Measurements from ENCODE around the gene PCA3. TPM values are rescaled to one million over a fixed set of nuclear protein-coding genes. Genes with fewer than 3 reads are reported as not detected.

PCA3 gene
- not detected for total RNA-seq

DNA sequence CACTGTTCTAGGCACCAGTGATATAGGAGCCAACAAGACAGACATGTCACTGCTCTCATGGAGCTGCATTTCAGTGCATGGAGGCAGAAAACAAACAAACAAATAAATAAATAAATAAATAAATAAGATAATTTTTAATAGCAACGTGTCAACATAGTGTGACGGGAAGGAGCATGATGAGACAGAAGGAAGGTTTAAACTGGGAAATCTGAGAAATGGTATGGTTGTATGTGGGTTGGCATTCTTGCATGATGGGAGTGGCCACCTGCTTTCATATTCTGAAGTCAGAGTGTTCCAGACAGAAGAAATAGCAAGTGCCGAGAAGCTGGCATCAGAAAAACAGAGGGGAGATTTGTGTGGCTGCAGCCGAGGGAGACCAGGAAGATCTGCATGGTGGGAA lies at the start of gene PCA3:
Gene PCA3 (plus strand): TSS at position 301 of the 400 bp plus-strand sequence.
- Mint-ChIP-seq H3K27me3 (no peaks in the 10 kb centered on the region), H3K9me3 (no peaks in the 10 kb centered on the region), H3K4me3 (no peak within 1 kb of the TSS), H3K27ac (no peak within 1 kb of the TSS), H3K36me3 (no peaks in the 10 kb centered on the region), H3K4me1 (no peaks in the 10 kb centered on the region)
- DNase-seq: no peak

DNA sequence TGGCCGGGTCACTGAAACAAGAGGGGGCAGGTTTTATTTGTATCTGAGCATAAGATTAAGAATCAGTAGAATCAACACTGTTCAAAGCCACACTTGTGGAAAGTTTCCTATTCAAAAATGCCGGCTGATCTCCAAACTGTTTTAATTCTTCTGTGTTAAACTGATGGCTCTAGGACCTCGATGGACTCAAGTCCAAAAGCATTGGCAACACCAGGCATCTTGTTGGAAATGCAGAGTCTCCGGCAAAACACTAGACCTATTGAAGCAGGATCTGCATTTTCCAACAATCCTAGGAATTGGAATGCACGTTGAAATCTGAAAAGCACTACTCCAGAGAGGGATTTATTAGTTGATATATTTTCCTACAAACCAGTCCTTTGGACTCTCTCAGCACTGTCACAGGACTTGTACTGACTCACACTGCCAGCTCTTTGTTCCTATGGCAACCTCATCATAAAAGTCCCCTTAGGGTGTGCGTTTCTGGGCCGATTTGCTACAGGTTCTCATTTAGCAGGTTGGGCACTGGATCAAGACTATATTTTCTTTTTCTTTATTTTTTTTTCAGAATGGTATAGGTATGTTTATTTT lies 48.1 kb upstream of the PCA3 start:
- Mint-ChIP-seq H3K4me1 (no peaks in the 10 kb centered on the region), H3K27me3 (peaks cover 20% of the 10 kb centered on the region), H3K9me3 (no peaks in the 10 kb centered on the region), H3K27ac (no peak overlapping the region), H3K4me3 (no peak overlapping the region), H3K36me3 (no peaks in the 10 kb centered on the region)
- DNase-seq: no peak

DNA sequence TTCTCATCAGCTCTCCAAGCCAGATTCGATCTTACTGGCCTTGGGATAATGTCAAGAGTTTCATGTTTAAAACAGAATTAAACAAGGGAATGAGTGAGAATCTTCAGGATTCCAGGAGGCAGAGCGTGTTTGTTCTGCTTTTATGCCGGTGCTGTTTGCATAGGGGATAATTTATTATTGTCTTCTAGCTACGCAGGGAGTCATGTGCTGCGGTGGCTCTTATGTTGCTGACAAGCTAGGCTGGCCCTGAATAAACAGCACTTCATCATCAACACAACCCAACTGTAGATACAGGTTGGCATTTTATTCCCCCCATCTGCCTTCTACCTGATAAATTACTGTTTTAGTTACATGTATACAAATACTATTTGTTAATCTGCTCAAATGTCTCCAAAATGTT lies 47.1 kb upstream of the PCA3 start:
- no peak overlapping the region for H3K4me3 Mint-ChIP-seq
- H3K27me3 Mint-ChIP-seq: peaks cover 10% of the 10 kb centered on the region
- H3K9me3 Mint-ChIP-seq: no peaks in the 10 kb centered on the region
- no peaks in the 10 kb centered on the region for H3K36me3 Mint-ChIP-seq
- H3K4me1 Mint-ChIP-seq: no peaks in the 10 kb centered on the region
- H3K27ac Mint-ChIP-seq: no peak overlapping the region
- DNase-seq: no peak

DNA sequence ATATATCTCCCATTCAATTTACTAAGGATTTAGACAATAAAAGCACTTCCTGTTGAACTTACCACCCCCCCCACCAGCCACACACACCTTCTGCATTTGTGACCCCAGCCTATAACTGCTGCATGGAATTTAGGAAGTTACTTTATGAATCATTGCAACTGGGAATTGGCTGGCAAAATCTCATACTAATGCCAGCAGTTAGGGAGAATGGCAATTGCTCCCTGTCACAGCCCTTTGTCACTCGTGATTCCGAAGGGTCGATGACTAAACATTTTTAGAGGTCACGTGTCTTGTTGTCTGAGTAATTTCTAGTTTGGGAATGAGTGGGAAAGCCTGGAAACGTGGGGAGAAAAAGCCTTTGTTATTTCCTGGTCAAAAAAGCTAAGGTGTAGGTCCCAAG lies 46.6 kb upstream of the PCA3 start:
- peaks cover 10% of the 10 kb centered on the region for H3K27me3 Mint-ChIP-seq
- H3K27ac Mint-ChIP-seq: no peak overlapping the region
- H3K36me3 Mint-ChIP-seq: no peaks in the 10 kb centered on the region
- no peak overlapping the region for H3K4me3 Mint-ChIP-seq
- no peak for DNase-seq
- H3K9me3 Mint-ChIP-seq: no peaks in the 10 kb centered on the region
- no peaks in the 10 kb centered on the region for H3K4me1 Mint-ChIP-seq

DNA sequence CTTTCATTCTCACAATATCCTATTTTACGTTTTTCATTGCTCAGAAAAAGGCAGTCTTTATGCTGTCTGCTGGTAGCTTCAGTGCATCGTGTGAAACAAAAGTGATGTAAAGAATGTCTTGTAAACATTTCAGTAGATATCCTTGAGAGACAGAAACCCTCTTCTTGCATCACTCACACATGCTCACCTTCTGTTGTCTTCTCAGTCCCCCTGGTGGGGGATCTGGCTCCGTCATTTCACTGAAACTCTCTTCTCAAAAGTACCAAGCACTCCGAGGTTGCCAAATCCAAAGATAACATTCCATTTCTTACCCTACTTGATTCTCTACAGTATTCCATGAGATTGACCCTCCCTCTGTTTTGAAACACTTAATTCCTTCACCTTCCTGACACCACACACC lies 46.1 kb upstream of the PCA3 start:
- Mint-ChIP-seq H3K4me3 (no peak overlapping the region), H3K9me3 (no peaks in the 10 kb centered on the region), H3K27me3 (peaks cover 11% of the 10 kb centered on the region), H3K27ac (no peak overlapping the region), H3K36me3 (no peaks in the 10 kb centered on the region), H3K4me1 (no peaks in the 10 kb centered on the region)
- DNase-seq: no peak

DNA sequence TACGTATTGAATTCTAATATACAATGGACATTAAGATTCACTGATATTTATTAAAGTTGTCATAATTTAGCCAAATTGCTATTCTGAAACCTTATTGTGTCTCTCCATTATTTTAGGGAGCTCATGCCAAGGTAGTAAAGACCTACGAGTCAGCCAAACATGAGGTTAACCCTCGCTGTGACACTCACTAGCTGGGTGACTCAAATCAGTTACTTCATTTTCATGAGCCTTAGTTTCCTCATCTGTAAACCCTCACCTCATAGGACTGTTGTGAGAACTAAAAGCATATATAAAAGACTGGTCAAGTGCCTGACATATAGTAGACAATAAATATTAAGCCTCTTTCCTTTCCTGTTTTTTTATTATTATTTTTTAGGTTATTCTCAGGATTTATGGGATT lies 44.0 kb upstream of the PCA3 start:
- no peak for DNase-seq
- Mint-ChIP-seq H3K9me3 (no peaks in the 10 kb centered on the region), H3K27ac (no peak overlapping the region), H3K27me3 (peaks cover 22% of the 10 kb centered on the region), H3K36me3 (no peaks in the 10 kb centered on the region), H3K4me3 (no peak overlapping the region), H3K4me1 (no peaks in the 10 kb centered on the region)

DNA sequence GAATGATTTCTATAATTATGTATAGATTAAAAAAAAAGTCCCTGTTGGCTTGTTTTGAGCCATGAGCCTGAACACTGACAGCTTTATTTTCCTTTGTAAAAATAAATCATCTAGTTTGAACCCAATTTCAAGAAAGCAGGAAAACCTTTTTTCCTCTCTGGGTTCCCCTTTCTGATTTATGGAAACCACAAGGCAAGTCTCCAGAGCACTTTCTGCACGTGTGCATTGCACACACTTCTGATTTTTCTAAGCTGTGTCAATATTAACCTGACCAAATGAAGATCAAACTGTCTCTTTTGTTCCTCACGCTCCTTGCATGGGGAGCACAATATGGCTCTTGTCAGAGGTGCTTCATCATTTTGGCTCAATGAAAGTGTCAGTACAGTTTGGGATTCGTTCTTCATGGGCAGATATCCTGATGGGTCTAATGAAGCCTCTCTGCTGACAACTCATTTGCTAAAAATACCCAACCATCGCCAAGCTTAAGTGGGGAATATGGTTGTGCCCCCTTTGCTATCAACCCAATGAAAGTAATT lies 39.2 kb upstream of the PCA3 start:
- peaks cover 21% of the 10 kb centered on the region for H3K27me3 Mint-ChIP-seq

DNA sequence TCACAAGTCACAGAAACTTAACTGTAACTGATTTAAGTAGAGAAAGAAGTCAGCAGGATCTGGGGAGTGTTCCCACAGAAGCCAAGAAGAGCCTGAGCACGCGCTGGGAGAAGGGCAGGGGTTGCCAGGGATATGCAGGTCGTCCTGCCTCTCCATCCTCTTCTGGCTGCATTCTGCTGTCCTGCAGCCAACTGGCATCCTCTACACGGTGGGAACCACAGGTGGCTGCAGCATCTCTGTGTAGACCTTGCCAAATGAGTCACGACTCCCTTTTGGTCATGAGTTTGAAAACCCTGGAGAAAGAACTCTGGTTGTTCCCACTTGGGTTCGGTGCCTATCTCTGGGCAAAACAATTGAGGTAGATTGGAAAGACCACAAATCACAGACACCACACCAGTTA lies 38.4 kb upstream of the PCA3 start:
- H3K4me1 Mint-ChIP-seq: no peaks in the 10 kb centered on the region
- H3K27ac Mint-ChIP-seq: no peak overlapping the region
- peaks cover 21% of the 10 kb centered on the region for H3K27me3 Mint-ChIP-seq
- no peaks in the 10 kb centered on the region for H3K36me3 Mint-ChIP-seq
- H3K9me3 Mint-ChIP-seq: no peaks in the 10 kb centered on the region
- DNase-seq: no peak
- H3K4me3 Mint-ChIP-seq: no peak overlapping the region

More for the DNA sequence above, 39.2 kb upstream of the PCA3 start:
- Mint-ChIP-seq H3K4me1 (no peaks in the 10 kb centered on the region), H3K4me3 (no peak overlapping the region), H3K36me3 (no peaks in the 10 kb centered on the region), H3K27ac (no peak overlapping the region), H3K9me3 (no peaks in the 10 kb centered on the region)
- no peak for DNase-seq

DNA sequence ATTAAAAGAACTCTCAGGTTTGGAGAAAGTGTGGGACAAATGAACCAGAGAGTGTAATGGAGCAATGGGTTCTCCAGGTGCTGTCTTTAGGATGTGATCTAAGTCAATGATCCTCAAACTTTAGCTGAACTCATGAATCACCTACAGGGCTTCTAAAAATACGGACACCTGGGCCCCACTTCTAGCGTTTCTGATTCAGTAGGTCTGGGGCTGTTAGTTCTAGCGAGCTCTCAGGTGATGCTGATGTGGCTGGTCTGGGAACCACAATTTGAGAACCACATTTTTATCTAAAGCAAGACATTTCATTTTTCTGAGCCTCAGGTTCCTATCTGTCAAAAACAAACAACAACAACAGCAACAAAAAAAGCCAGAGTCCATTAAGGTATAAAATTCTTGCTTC lies 35.1 kb upstream of the PCA3 start:
- Mint-ChIP-seq H3K27ac (no peak overlapping the region), H3K9me3 (no peaks in the 10 kb centered on the region), H3K27me3 (peaks cover 13% of the 10 kb centered on the region), H3K4me1 (no peaks in the 10 kb centered on the region), H3K4me3 (no peak overlapping the region), H3K36me3 (no peaks in the 10 kb centered on the region)
- no peak for DNase-seq

DNA sequence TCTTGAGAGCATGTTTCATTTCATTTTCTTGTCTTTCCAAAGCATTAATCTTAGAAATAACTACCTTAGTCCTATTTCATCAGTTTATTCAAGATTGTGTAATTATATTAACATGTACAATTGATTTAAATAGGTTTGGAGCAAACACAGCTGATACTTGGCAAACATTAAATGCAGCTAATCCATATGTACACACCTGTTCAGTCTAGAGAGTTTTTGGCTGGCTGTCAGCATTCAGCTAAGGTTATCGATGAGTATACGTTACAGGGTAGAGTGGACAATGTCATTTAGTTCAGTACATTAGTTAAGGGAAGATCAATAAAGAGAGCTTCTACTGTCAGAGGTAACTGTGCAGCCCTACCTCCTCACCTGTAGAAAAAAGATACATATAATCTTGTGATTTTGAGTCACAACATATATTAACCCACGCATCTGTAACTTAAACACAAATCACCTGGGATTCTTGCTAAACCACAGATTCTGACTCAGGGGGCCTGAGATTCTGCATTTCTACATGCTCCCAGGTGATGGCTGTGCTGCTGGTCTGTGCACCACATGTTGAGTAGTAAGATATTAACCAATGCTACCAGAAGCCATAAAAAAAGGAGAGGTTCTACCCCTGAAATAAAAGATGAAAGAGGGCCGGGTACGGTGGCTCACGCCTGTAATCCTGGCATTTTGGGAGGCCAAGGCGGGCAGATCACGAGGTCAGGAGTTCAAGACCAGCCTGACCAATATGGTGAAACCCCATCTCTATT lies 34.1 kb upstream of the PCA3 start:
- Mint-ChIP-seq H3K27me3 (peaks cover 12% of the 10 kb centered on the region), H3K4me3 (no peak overlapping the region), H3K27ac (no peak overlapping the region), H3K36me3 (no peaks in the 10 kb centered on the region), H3K4me1 (no peaks in the 10 kb centered on the region), H3K9me3 (no peaks in the 10 kb centered on the region)
- DNase-seq: no peak

DNA sequence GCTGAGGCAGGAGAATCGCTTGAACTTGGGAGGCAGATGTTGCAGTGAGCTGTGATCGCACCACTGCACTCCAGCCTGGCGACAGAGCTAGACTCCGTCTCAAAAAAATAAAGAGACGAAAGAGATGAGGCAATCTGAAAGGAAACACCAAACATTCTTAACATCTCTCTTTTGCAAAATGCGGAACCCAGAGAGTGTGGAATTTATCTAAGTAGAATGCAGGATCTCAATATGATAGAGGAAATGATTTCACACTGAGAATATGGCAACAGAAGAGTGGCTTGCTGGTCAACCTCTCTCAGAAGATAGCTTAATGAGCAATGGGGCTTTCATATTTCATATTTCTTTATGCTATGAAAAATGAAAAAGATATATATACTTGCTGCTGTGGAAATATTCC lies 33.4 kb upstream of the PCA3 start:
- Mint-ChIP-seq H3K27me3 (peaks cover 7% of the 10 kb centered on the region), H3K4me3 (no peak overlapping the region), H3K9me3 (no peaks in the 10 kb centered on the region), H3K27ac (no peak overlapping the region), H3K4me1 (no peaks in the 10 kb centered on the region), H3K36me3 (no peaks in the 10 kb centered on the region)
- no peak for DNase-seq

DNA sequence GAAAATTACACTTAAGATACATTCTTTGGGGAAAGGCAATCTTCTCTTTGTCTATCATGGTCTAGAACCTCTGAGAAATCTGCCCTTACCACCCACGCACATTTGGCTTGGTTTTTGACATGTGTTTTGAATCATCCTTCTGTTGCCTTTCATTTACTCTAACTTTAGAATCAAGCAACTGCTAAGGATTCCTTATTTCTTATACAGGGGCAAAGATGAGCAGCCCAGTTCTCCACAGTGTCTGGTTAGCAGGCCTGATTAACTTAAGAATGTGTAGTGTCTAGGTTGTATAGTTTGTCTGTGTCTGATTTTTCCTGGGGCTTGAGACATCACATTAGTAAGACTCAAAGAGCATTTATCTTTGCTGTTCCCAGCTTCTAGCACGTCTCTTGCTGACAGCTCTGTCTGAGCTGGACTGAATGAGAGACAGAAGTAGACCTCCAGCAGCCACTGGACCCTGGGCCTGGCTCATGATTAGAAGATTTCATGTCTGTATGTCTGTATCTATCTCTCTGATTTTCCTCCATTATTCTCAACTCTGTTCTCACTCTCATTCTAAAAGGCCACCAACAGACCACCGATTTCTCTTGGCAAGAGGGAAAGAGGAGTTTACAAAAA lies 31.8 kb upstream of the PCA3 start:
- no peaks in the 10 kb centered on the region for H3K9me3 Mint-ChIP-seq
- no peaks in the 10 kb centered on the region for H3K36me3 Mint-ChIP-seq
- no peak for DNase-seq
- no peak overlapping the region for H3K27ac Mint-ChIP-seq
- peaks cover 3% of the 10 kb centered on the region for H3K27me3 Mint-ChIP-seq
- no peak overlapping the region for H3K4me3 Mint-ChIP-seq
- H3K4me1 Mint-ChIP-seq: no peaks in the 10 kb centered on the region

DNA sequence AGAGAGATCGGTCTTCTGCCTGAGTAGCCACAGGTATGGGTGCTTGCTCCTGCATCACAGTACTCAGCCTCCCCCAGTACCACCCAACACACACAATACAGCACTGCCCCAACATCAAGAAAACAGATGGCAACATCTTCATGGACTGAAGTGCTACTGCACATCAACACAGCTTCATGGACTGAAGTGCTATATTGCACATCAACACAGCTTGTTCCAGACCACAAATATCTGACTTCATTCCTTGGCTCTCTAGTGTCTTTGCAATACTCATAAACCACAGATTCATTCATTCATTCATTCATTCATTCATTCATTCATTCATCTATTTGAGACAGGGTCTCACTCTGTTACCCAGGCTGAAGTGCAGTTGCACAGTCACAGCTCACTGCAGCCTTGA lies 31.1 kb upstream of the PCA3 start:
- H3K4me1 Mint-ChIP-seq: no peaks in the 10 kb centered on the region
- H3K4me3 Mint-ChIP-seq: no peak overlapping the region
- H3K9me3 Mint-ChIP-seq: no peaks in the 10 kb centered on the region
- DNase-seq: no peak
- H3K36me3 Mint-ChIP-seq: no peaks in the 10 kb centered on the region
- peaks cover 3% of the 10 kb centered on the region for H3K27me3 Mint-ChIP-seq
- H3K27ac Mint-ChIP-seq: no peak overlapping the region

DNA sequence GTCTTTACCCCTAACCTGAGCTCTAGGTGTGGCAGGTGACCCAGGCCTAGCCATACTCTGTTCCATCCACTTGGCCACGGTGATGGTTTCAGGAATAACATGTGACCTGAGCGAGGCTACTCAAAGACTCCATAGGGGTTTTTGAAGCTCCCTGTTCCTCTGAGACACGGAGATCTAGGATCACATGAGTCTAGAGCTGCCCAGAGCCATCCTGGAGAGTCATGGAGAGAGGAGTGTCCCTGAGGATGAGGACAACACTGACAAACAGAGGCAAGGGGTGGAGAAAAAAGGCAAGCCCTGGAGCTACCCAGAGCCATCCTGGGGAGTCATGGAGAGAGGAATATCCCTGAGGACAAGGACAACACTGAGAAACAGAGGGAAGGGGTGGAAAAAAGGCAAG lies 29.5 kb upstream of the PCA3 start:
- Mint-ChIP-seq H3K9me3 (no peaks in the 10 kb centered on the region), H3K27me3 (peaks cover 7% of the 10 kb centered on the region), H3K36me3 (no peaks in the 10 kb centered on the region), H3K4me1 (no peaks in the 10 kb centered on the region), H3K4me3 (no peak overlapping the region), H3K27ac (no peak overlapping the region)
- DNase-seq: no peak

DNA sequence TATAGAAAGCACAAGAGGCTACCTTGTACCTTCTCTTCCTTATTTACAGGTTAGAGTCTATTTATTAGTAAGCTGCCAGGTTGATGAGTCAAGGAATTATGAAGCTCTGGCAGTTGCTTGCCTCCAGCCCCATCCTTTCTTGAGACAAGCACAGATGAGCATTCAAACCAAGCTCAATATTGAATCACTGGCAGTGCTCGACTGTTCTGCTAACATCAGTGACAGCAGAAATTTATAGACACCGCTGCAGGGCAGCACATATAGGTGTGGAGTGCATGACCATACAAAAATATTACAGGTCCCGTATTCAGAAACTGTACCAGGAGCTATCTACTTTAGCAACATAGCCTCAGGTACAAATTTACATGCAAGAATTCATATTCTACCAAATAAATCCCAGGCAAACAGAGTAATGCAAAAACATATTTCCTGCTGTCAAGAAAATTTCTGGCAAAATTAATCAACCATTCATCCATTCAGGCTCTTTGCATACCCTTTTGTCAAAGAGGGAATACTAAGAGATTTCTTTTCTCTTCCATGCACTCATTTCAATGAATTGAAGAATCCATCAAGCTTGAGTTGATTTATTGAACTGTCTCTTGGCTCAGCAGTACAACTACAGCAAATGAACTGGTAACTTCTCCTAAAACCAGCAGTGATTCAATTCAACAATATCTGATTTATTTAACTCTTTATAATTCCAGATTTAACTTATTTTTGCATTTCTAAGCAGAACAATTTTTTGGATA lies 26.9 kb upstream of the PCA3 start:
- H3K4me1 Mint-ChIP-seq: no peaks in the 10 kb centered on the region
- no peaks in the 10 kb centered on the region for H3K36me3 Mint-ChIP-seq
- peaks cover 11% of the 10 kb centered on the region for H3K27me3 Mint-ChIP-seq
- peaks cover 2% of the 10 kb centered on the region for H3K9me3 Mint-ChIP-seq
- H3K27ac Mint-ChIP-seq: no peak overlapping the region
- H3K4me3 Mint-ChIP-seq: no peak overlapping the region
- DNase-seq: no peak
